NCI-H1930 (cell line): ENCODE data around the gene MED22.

Experiments used
- DNase-seq, 2 experiments: peaks; one replicate each; lab custom pipeline; 2025; lab: John Stamatoyannopoulos, UW

Gene MED22

GRCh38 chr9:133355881-133356357, 8.0 kb upstream of the MED22 start:
- DNase-seq: no peak

- no peak for DNase-seq
Observed at GRCh38 chr9:133354766-133355165, 6.8 kb upstream of the MED22 start.

GRCh38 chr9:133353548-133353947, 5.6 kb upstream of the MED22 start:
- DNase-seq: no peak

- DNase-seq: no peak
Observed at GRCh38 chr9:133352635-133353340, 4.9 kb upstream of the MED22 start.

- no peak for DNase-seq
Observed at GRCh38 chr9:133351908-133352634, 4.1 kb upstream of the MED22 start.

GRCh38 chr9:133351526-133351907, 3.6 kb upstream of the MED22 start:
- DNase-seq: no peak

GRCh38 chr9:133349965-133350616, 2.2 kb upstream of the MED22 start:
- DNase-seq: no peak

- DNase-seq: no peak
Observed at GRCh38 chr9:133348718-133349573, 1.0 kb upstream of the MED22 start.

- no peak for DNase-seq
Observed at GRCh38 chr9:133347515-133347984, 381 bp downstream of the MED22 start.

- DNase-seq: no peak
Observed at GRCh38 chr9:133346021-133346785, 1.7 kb downstream of the MED22 start.

- no peak for DNase-seq
Observed at GRCh38 chr9:133345596-133345995, 2.3 kb downstream of the MED22 start.

- DNase-seq: no peak
Observed at GRCh38 chr9:133344979-133345378, 3.0 kb downstream of the MED22 start.

GRCh38 chr9:133344071-133344470, 3.9 kb downstream of the MED22 start:
- DNase-seq: no peak

- no peak for DNase-seq
Observed at GRCh38 chr9:133342570-133342969, 5.4 kb downstream of the MED22 start.

- DNase-seq: no peak
Observed at GRCh38 chr9:133342069-133342406, 5.9 kb downstream of the MED22 start.

- no peak for DNase-seq
Observed at GRCh38 chr9:133341369-133342068, 6.4 kb downstream of the MED22 start.

GRCh38 chr9:133340916-133341315, 7.0 kb downstream of the MED22 start:
- no peak for DNase-seq

- no peak for DNase-seq
Observed at GRCh38 chr9:133340256-133340655, 7.7 kb downstream of the MED22 start.

- DNase-seq: no peak
Observed at GRCh38 chr9:133339641-133340040, 8.3 kb downstream of the MED22 start.

GRCh38 chr9:133335924-133336811, 11.8 kb downstream of the MED22 start, which contains the start of gene SURF6:
SURF6 (minus strand) TSS chr9:133336188; CDS start chr9:133336132, 56 bp downstream.
- peak; percentile 77 to 89 for DNase-seq
